NAMALWA (cell line): ENCODE measurements around the gene PTPN1.

Experiments
- DNase-seq: peaks from one replicate; pipeline ENCODE4 v3.0.0-alpha.2; 2015; ENCODE audit warnings: low spot score

The PTPN1 gene

DNA sequence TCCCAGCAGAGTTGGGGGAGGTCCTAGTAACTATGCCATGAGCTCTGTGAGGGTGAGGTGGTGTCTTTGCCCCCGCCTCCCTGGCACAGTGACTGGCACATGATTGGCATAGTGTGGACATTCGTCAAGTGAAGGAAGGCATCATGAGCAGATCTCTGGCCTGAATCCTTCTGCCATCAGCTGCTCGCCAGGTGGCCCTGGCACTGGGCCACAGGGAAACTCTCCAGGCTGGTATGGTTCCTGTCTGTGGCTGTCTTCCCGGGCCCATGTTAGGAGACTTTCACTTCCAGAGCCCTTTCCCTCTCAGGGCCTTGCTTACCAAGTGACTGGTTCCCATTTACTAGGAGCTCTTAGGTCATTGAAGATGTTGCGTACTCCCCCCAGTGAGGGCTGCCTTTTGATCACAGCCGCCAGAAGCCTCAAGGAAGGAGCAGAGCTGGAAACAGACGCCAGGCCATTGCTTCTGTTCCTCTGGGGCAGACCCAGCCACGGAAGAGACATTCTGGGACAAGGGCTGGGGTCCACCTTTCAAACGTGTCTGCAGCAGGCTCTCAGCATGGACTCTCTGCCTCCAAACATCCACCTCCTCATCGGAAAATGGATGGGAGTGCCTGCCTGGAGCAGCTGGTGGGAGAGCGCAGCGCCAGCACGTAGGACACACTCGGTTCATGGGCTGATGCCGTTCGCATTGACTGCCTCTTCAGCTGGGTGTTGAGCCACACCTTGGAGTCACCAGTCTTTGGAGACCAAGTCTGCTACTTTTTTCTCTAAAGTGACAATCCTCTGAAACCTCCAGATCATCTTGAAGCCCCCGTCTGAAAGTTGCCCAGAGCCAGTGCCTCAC lies 67.2 kb downstream of the PTPN1 start:
- no peak for DNase-seq

DNA sequence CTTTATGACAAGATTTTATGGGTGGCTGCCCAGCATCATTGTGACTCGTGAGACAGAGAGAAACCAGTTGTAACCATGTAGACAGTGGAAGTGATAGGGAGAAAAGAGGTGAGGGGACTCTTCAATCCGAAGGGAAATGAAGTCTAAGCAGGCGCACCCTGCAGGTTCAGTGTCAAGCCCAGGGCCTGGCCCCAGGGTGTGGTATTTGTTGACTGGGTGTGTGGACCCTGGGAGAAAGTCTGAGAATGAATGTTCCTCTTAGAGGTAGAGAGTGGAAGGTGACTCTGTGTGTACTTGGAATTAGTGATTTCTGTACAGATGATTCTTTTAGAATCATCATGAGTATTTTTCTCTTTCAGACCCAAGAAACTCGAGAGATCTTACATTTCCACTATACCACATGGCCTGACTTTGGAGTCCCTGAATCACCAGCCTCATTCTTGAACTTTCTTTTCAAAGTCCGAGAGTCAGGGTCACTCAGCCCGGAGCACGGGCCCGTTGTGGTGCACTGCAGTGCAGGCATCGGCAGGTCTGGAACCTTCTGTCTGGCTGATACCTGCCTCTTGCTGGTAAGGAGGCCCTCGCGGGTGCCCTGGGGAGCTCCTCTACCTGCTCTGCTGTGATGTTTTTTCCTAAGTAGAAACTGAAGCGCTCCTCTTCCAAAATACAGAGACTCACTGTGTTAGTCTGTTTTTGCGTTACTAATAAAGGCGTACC lies 68.0 kb downstream of the PTPN1 start:
- no peak for DNase-seq

GRCh38 chr20:50578778-50579165 lies 68.6 kb downstream of the PTPN1 start:
- DNase-seq = no peak

DNA sequence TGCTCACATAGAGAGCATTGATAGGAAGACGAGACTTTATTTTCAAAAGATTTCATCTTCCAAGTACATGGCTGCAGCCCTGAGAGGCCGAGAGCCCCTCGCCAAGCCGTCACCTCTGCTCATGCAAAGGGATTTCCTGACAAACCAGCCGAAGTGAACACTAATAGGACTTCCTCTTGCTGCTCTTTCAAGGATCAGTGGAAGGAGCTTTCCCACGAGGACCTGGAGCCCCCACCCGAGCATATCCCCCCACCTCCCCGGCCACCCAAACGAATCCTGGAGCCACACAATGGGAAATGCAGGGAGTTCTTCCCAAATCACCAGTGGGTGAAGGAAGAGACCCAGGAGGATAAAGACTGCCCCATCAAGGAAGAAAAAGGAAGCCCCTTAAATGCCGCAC lies 69.3 kb downstream of the PTPN1 start:
- DNase-seq = no peak

- peak; percentile 67 for DNase-seq
Measured at GRCh38 chr20:50580016-50580747, 70.0 kb downstream of the PTPN1 start.

DNA sequence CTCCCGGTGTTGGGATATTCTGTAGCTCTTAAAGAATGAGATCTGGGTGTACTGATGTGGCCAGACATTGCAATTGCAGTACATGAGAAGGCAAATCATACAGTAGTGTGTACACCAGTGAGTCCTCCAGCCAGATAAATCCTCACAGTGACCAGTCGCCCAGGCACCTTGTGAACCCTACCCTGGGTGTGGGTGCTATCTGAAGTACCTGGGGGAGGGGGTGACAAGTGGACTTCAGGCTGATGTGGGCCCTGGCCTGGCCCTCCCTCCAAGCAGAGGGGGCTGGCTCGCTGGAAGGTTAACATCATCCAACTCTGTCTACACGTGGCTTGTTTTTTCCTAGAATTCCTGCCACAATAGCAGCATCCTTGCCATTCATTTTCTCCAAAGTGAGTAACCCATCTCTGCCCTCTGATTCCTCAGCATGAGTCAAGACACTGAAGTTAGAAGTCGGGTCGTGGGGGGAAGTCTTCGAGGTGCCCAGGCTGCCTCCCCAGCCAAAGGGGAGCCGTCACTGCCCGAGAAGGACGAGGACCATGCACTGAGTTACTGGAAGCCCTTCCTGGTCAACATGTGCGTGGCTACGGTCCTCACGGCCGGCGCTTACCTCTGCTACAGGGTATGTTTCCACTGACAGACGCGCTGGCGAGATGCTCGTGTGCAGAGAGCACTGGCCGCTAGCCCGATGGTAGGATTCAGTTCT lies 70.8 kb downstream of the PTPN1 start:
- DNase-seq = no peak

- no peak for DNase-seq
Measured at GRCh38 chr20:50582092-50582491, 71.9 kb downstream of the PTPN1 start.

GRCh38 chr20:50582591-50583234 lies 72.5 kb downstream of the PTPN1 start:
- DNase-seq = peak; percentile 78

DNA sequence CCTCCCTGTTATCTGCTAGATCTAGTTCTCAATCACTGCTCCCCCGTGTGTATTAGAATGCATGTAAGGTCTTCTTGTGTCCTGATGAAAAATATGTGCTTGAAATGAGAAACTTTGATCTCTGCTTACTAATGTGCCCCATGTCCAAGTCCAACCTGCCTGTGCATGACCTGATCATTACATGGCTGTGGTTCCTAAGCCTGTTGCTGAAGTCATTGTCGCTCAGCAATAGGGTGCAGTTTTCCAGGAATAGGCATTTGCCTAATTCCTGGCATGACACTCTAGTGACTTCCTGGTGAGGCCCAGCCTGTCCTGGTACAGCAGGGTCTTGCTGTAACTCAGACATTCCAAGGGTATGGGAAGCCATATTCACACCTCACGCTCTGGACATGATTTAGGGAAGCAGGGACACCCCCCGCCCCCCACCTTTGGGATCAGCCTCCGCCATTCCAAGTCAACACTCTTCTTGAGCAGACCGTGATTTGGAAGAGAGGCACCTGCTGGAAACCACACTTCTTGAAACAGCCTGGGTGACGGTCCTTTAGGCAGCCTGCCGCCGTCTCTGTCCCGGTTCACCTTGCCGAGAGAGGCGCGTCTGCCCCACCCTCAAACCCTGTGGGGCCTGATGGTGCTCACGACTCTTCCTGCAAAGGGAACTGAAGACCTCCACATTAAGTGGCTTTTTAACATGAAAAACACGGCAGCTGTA lies 73.4 kb downstream of the PTPN1 start:
- no peak for DNase-seq

DNA sequence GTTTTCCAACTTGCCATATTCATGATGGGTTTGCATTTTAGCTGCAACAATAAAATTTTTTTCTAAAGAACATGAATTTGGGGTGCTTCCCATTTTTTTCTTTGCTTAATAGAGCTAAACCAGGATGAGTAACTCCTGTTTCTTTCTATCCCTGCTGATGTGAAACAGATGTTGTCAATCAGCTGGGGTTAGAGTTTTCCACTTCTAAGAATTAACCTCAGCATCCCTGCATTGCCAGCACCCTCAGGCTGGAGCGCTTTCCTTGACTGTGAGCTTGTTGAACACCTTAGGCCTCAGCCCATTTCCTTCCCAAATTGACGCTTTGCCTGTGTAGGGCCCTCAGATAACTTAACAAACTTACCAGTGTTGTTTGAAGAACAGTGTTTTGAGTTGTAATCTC lies 74.5 kb downstream of the PTPN1 start:
- no peak for DNase-seq

- DNase-seq = no peak
Measured at GRCh38 chr20:50585214-50585613, 75.0 kb downstream of the PTPN1 start.

DNA sequence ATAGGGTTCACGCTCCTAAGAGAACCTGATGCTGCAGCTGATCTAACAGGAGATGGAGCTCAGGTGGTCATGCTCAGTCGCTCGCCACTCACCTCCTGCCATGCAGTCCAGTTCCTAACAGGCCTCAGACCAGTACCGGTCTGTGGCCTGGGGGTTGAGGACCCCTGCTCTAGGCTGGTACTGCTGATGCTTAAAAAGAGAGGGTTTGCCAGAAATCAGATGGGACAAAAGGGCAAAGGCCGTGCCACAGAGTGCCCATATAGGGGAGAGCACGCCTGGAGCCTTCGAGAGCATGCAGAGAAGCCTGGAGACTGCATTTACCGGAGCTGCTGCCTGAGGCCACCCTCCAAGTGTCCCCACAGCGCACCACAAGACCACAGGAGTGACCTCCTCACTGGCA lies 75.5 kb downstream of the PTPN1 start:
- no peak for DNase-seq

GRCh38 chr20:50586531-50587232 lies 76.5 kb downstream of the PTPN1 start:
- DNase-seq = no peak

GRCh38 chr20:50587291-50587961 lies 77.2 kb downstream of the PTPN1 start:
- no peak for DNase-seq

- DNase-seq = peak; percentile 66
Measured at GRCh38 chr20:50588034-50588736, 78.0 kb downstream of the PTPN1 start.

- no peak for DNase-seq
Measured at GRCh38 chr20:50589548-50590347, 79.6 kb downstream of the PTPN1 start.

DNA sequence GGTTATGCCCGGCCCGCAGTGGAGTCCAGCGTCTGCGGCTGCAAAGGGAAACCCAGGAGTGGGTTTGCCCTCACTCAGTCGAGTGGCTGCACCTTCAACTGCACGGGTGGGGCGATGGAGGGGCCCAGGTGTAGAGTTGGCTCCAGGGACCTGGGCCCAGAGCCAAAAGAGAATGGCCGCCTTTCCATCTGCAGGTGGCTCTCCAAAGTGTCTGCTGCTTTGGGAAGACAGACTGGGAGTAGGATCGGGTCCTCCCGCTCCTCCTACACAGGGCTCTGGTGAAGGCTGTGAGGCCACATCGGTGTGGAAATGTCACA lies 80.1 kb downstream of the PTPN1 start:
- DNase-seq = no peak

GRCh38 chr20:50591233-50591852 lies 81.2 kb downstream of the PTPN1 start:
- no peak for DNase-seq
